IPS-NIHi7 (cell line): ENCODE data around the gene LPP.
"Not testable (repeated sequence)": the region's sequence is repeated elsewhere in the genome, so short reads cannot be mapped to it uniquely, and the experiment has no call there.

Experiments
- DNase-seq: peaks from one replicate; pipeline ENCODE4 v3.0.0; 2012; ENCODE audit warnings: mixed read lengths; ENCODE audit errors: extremely low spot score

The LPP gene

DNA sequence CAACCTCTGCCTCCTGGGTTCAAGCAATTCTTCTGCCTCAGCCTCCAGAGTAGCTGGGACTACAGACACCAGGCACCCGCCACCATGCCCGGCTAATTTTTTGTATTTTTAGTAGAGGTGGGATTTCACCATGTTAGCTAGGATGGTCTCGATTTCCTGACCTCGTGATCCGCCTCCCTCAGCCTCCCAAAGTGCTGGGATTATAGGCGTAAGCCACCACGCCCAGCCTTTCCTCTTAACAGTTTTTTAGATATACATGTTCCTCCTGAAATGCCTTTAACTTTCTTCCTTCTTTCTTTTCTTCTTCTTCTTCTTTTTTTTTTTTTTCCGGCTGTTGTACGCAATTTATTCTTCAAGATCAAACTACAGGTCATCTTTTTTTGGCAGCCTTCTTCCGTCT lies 548.1 kb downstream of the LPP start:
- not testable (repeated sequence) for DNase-seq

DNA sequence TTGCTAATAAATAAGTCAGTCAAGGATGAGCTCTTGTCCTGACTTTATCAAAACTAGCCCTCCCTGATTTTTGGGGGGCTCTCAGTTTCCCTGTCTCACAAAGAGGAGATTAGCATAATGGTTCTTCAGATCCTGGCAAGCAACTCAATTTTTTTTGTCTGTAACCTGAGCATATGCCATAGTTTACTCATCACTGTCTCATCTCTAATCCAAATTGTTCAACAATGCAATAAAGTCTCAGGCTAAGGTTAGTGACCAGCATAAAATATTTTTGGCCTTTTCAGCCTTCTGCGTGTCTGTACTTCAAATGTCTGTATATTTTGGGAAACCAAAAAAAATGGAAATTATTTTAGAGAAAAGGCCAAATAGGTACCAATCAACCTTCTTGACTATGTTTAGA lies 552.2 kb downstream of the LPP start:
- DNase-seq, result no peak

DNA sequence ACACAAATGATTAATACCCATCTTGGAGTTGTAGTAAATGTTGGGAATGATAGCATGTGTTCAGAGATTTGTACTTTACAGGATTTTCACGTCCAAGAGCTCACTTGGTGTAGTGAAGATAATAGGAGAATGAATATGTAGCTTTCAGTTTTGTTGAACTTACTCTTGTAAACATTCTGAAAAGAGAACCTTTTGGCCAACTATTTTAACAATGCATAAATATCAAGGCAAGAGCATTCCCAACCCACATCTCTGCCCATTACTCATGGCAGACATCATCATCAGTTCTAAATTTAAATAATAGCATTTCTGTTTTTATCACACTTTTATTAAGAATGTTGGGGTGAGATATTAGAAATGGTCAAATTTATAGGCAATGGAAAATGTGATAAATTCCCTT lies 552.6 kb downstream of the LPP start:
- no peak for DNase-seq

DNA sequence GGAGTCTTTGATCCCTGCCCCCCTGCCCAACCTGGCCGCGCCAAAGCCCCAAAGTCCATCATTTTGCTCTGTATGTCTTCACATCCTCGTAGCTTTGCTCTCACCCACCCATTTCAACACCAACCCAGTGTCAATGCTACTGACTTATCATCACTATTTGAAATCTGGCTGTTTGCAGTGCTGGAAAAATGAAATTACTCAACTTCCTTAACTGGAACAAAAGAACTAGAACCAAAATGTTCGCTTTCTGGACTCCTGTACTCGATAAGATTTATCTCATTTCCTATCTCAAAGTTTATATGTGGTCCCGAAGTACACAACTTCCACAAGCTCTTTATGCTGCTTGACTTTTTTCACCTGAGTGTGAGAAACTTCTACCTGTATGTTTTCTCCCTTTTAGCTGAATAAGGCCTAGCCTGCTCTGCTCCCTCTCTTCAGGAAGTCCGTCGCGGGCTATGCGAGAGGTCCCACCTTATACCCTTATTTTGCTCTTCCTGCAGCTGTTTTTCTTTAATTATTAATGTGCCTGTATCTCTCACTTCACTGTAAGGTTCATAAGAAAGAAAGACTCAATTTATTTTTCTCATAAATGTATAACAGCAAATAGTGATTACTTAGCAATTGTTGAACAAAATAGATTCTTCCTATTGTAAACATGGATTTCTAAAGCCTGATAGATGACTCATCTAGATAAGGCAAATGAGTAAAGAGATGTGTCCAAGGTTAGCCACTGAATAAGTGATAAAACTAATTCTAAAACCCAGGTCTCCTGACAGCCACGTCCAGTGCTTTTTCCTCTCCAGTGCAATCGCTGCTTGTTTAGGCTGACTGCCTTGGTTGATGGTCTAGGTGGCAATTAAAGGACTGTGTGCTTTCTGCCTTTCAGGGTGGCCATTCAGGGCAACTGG lies 553.7 kb downstream of the LPP start:
- no peak for DNase-seq

DNA sequence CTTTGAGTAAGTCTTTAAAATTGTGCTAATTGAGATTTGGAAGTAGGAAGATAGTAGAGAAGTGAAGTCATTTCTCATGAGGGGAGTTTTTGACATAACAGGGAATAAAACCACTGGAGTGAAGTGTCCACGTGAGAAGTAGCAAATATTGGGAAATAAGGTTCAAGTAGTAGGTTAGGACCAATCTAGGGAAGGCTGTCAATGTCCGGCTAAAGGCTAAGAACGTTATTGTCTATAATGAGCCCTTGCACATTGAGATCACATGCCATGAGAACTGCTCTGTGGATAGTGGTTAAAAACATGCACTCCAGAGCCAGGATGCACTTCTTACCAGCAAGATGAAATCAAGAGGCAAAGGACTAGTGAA lies 557.9 kb downstream of the LPP start:
- no peak for DNase-seq

DNA sequence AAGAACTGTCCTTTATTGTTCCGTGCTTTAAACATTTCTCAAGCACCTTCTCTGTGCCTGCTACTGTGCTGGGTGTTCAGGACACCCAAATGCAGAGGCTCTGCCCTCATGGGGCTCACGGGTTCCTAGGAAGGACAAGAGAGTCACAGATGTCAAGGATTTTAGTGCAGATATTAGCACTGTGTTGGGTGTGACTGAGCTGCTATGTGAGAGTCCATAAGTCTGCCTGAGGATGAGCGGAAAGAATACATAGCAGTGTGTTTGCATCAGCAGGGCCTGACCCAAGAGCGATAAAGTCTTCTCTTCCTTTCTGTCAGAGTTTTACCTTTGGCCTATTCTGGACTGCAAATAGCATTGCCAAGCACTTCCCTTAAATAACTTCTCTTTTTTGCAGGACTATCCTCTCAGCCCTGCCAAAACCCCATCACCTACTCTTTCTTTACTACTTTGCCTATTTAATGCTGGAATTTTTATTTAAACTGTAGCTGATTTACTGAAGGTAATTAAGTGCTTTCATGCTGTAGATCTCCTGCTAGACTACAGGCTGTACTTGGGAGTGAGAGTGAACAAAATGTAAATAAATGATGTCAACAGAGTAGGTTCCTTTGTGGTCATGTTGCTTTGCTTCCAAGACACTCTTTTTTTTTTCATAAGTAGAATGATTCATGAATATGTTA lies 558.4 kb downstream of the LPP start:
- no peak for DNase-seq

DNA sequence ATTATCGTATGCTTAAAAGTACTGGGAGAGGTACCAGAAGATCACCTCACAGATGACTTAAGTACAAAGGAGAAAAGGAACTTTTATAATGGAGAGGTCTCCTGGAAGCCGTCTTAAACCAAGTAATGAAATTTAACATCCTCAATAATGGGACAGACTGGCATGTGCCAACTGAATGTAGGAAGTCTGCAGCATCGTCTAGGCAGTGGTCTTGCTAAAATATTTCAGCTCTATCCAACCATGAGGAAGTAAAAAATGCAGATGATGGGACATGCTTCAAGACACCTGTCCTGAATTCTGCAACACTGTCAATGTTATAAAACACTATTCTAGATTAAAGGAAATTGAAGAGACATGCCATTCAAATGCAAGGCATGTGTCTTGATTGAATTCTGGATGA lies 559.0 kb downstream of the LPP start:
- DNase-seq, result no peak

DNA sequence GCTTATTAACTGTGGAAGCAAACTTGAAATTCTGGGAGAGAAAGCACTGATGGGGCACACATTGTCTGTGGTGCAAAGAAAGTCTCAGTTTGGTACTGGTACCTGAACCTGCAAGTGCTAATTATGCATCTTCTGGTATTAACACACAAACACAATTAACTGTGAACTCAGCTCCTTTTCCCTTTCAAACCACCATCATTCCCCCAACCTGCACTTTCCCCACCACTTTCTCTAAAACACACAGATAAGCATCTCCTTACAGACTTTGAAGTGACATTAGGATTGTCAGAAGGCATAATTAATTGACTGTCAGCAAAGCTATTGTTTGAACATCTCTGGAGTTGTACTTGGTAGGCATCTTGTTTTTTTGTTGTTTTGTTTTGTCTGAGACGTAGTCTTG lies 565.6 kb downstream of the LPP start:
- no peak for DNase-seq

DNA sequence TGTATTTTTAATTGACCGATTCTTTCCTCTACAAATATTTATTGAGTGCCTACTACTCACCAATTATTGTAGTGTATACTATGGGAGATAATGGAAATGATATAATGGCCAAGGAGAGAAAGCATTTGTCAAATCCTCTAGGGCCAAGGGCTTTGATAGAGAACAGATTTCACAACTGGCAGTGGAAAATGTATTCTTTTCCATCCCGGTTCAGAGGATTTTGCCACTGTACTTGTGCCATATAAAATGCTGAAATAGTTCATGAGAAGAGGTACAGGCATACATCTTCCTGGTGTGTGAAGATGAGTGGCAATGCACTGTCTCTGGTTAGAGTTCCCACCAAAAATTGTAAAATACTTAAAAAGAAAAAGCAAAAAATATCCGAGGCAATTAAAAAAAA lies 566.3 kb downstream of the LPP start:
- no peak for DNase-seq

DNA sequence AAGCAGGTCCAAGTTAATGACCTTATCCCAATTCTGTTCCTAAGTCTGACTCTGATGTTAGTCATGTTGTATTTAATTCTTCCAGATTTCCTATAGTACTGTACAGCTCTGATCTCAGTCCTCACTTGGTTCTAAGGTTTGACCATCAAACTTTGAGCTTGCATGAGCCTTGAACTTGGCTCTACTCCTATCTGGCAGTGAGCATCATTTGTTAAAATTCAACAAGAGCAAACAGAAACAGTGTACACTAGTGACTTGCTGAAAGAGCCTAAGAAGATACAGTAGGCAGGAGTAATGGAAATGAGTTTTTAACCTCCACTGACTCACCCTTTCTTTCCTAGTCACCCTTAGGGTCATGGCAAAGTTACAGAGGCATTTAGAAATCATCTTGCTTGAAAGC lies 566.7 kb downstream of the LPP start:
- DNase-seq, result no peak

DNA sequence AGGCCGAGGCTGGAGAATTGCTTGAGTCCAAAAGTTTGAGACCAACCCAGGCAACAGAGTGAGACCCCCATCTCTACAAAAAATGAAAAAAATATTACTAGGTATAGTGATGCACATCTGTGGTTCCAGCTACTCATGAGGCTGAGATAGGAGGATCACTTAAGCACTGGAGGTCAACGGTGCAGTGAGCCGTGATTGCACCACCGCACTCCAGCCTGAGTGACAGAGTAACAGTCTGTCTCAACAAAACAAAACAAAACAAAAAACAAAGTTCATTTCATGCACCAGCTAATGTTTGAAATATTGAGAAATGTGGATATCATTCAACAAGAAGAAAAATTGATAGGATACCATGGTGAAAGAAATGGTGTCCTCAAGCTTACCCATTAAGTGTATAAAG lies 567.4 kb downstream of the LPP start:
- no peak for DNase-seq

DNA sequence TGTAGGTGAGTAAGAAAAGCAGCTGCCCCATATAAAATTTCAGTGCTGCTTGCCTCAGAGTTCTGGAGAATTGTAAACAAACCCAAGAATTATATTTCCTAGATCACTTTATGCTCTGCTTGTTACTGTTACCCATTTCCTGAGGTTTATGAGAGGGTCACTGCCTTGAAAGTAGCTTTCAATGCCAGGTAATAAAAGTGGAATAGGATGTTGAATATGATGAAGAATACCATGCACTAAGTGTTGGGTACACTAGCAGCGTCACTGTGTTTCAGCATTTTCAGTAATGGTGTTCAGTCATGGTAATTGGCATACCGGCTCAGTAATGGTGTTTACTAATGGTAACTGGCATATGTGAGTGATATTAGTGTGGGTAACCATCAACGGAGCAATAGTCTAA lies 568.0 kb downstream of the LPP start:
- DNase-seq, result no peak

DNA sequence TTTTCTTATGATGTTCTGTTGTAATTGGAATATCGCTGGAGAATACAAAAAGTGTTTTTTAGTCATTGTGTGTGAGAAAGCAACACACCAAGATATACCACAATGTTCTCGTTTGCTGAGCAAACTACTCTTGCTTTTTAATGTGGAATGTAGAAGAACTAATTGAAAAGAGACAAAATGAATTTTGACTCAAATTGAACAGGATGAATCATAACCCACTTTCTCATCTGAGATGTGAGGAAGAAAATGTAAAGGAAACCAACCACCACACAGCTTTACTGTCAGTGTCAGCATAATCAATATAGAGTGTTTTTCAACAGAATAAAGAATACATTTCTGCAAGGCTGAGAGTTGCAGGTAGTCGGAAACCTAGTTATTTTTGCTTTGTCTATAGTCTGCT lies 569.0 kb downstream of the LPP start:
- DNase-seq, result no peak

DNA sequence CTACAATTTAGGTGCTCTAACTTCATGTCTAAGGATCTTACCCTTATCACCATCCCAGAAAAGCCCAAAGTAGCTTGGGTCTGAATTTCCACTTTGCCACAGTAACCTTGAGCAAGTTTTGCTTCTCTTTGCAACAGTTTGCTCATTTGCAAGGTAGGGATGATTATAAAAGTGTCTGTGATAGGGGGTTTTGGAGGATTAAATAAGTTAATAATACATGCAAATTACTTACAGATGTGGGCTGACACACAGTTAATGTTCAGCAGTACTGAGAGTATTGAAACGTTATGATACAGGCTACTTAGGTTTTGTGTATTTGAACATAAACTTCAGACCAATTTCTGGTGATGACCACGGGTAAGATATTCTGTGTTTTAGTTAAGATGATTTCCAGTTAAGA lies 573.1 kb downstream of the LPP start:
- no peak for DNase-seq

DNA sequence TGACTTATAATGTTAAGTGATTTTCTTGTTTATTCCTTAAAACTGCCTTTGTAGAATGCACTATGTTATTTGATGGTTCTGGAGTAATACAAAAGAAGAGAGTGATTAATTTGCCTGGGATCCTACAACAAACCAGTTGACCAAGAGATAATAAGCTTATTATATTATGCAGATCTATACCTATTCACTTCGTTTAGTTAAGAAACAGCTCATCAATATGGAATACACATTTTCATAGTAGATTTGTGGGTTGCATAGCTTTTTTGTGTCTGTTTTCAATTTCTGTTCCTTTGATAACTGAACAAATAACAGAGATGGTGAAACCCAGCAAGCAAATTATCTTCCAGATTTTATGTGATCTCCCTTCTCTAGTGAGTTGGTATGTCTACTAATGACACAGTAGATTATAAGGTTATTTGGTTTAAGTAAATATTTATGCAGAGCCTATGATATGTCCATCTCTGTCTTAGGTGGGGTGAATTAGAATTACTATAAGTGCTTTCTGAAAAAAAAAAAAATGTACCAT lies 574.5 kb downstream of the LPP start:
- DNase-seq, result no peak

DNA sequence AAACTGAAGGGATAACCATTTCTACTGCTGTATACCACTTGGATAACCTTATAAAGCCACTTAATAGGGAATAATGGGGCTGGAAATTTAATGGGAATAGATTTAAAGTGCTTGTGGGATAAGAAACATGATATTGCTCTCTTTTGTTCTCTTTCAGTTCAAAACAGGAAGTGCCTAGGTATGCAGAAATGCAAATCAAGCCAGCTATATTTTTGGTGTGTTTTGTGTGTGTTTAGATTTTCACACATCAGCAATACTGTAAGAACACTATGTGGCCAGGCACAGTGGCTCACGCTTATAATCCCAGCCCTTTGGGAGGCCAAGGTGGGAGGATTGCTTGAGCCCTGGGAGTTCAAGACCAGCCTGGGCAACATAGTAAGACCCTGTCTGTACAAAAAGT lies 575.5 kb downstream of the LPP start:
- DNase-seq, result no peak

DNA sequence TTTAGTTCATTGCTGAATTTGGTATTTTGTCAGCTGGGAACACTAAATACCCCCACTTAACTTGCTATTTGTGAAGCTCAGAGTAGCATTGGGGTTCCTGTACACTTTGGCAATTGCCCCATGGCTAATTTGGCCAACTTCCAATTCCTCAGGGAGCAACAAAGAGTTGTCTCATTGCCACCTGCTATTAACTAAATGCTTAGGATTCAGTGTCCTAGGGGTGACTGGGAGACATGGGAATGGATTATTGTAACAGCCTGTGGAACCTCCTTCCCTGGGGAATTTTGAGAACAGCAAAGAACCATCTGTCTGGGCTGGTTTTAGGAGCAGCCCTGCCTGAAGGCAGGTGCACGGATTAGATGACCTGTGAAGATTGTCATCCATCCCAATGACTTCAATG lies 580.4 kb downstream of the LPP start:
- DNase-seq, result no peak

DNA sequence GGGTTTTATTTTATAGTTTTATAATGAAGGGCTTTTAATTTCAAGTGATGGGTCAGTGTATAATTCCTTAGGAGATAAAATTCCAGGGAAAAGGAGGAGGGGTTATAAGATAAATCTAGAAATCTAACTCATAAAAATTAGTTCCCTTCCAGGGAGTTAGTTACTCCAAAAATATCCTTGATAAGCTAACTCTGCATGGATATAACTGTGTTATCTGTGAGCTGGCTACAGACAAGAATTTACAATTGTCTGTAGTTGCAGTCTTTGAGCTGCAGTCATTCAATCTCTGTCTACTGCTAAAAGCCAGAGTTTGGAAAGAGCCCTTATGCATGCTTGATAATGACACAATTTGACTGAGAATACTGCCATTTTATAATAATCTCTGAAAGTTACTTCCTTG lies 585.6 kb downstream of the LPP start:
- DNase-seq, result no peak

DNA sequence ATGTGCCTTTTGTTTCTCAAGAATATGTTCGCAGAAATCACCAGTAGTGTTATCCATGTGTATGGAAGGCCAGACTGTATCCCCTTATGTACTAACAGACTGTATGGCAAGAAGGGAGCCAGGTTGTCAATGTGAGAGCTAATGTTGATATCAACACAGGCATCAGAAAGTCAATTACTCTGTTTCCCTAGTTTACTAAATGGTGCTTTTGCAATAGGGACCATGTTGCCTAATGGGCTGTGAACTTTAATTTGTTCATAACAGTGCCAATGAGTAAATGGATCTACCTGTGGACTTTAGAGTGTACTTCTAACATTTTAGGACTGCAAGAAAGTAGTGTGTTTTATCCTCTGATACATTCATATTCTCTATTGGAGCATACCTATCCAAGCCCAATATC lies 586.1 kb downstream of the LPP start:
- DNase-seq, result no peak

DNA sequence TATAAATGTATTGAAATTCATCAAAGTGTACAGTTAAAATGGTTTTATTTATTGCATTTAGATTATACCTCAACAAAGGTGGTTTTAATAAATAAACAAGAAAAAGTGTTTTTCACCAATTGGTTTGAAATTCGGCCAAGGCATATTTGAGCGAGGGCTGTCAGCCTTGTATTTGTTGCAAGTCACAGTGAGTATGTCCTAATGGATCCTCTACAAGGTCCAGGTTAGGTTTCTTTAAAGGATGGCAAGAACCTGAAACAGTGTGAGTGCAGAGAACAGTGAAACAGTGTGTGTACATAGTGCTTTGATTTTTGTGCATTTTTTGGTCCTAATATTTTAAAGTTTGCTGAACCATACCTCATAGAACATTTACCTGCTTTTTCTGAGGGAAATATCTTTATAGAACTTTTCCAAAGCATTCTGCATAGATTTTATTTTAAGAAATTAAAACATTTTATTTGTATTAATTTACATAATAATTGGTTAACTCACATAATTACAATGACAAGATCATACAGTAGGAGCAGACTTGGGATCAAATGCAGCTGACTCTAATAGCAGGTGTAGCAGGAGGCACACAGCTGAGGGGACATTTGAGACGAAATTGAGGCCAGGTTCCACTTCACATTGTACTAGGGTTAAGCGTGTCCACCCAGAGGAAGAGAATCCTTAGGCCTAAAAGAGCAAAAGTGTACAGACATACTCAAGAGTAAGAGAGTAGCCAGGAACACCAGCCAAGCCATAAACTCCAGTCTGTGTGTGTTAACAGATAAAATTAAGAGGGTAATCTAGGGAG lies 589.0 kb downstream of the LPP start:
- no peak for DNase-seq

DNA sequence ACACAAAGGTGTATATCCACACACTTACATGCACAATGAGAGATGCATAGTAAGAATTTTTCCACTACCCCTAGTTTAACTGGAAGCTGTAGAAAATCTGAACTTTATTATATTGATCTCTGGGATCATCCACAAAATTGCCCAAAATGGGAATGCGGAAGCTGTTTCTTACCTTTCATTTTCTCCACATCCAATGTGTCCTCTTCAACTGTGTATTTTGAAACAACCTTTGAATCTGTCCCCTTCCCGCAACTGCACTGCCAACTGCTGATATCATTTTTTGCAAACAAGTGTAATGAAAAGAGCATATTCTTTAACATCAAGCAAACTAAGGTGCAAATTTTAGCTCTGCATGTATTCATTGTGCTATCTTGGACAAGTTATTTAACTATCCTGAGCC lies 590.2 kb downstream of the LPP start:
- DNase-seq, result no peak

DNA sequence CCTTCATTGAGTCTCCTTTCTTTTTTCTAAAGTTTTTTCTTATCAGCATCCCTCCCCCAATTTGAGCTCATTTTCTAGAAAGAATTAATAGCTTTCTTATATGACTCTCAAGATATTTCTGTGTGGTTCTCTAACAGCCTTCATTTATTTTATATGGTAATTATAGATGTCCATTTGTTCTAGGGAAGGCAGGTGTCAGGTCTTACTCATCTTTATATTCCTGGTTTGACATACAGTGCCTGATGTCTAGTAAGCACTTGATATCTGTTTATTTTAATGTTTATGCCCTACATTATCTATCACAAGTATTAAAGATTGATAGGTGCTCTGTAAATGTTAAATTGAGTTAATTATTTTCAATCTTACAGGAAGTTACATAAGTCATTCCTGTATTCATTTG lies 591.1 kb downstream of the LPP start:
- DNase-seq, result no peak
